IMR-90 (cell line): ENCODE measurements around the gene BRD1.

Source experiments
- BHLHE40 ChIP-seq: fragments of 150-350 bp; IDR thresholded peaks from 2 replicates; pipeline ENCODE4 v1.6.1; 2016; ENCODE audit warnings: mild to moderate bottlenecking, low read depth, low read length
- FOS ChIP-seq: fragments of 150-350 bp; IDR thresholded peaks from 2 replicates; pipeline ENCODE4 v1.6.1; 2016; ENCODE audit warnings: low read depth, low read length
- MAZ ChIP-seq: IDR thresholded peaks from 2 replicates; pipeline ENCODE4 v1.6.1; 2012; ENCODE audit warnings: low read depth, mild to moderate bottlenecking, low read length, improper control_type of control experiment, moderate library complexity, borderline replicate concordance
- NFE2L2 ChIP-seq: fragments of 150-350 bp; IDR thresholded peaks from 2 replicates; pipeline ENCODE4 v1.6.1; 2016; ENCODE audit warnings: low read depth, mild to moderate bottlenecking, low read length
- POLR2A ChIP-seq: IDR thresholded peaks from 2 replicates; pipeline ENCODE4 v1.6.1; 2012; ENCODE audit warnings: mild to moderate bottlenecking, low read depth, low read length
- RAD21 ChIP-seq: IDR thresholded peaks from 2 replicates; pipeline ENCODE4 v1.6.1; 2012; ENCODE audit warnings: low read length, improper control_type of control experiment
- RCOR1 ChIP-seq: IDR thresholded peaks from 2 replicates; pipeline ENCODE4 v1.6.1; 2012; ENCODE audit warnings: mild to moderate bottlenecking, low read length, improper control_type of control experiment; ENCODE audit not compliant: insufficient replicate concordance
- SMC3 ChIP-seq: fragments of 150-350 bp; IDR thresholded peaks from 2 replicates; pipeline ENCODE4 v1.6.1; 2016; ENCODE audit warnings: low read depth, mild to moderate bottlenecking, antibody characterized with exemption, low read length, moderate library complexity
- TF ChIP-seq, protein P1 (sequence below): conservative IDR thresholded peaks from 2 replicates; pipeline ENCODE4 v1.5.1; 2012; ENCODE audit warnings: mild to moderate bottlenecking, low read depth, low read length, improper control_type of control experiment
- TF ChIP-seq, protein P2 (sequence below): fragments of 150-350 bp; IDR thresholded peaks from 2 replicates; pipeline ENCODE4 v1.6.1; 2017; ENCODE audit warnings: mild to moderate bottlenecking, antibody characterized with exemption, low read length, low read depth

DNA sequence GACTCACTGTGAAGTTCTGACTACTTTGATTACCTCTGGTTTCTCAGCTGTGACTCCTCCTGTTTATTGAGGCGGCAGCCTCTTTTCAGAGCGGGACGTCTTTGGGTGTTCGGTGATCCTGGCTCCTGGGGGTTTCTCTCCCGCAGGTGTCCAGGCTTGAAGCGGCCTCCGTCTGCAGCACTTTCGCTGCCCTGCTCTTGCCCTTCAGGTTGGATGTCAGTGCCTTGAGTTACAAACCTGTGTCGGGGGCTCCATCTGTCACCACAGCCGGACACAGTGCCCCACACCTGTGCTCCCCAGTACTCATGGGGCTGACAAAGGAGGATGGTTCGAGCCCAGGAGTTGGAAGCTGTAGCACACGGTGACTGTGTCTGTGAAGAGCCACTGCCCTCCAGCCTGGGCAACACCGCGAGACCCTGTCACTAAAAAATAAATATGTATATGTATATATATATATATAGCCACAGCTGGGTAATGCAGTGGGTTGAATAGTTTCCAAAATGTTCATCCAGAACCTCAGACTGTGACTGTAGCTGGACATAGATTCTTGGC is 104.1 kb downstream of the BRD1 start:
- TF ChIP-seq POLR2A = no peak
- TF ChIP-seq, protein P1, sequence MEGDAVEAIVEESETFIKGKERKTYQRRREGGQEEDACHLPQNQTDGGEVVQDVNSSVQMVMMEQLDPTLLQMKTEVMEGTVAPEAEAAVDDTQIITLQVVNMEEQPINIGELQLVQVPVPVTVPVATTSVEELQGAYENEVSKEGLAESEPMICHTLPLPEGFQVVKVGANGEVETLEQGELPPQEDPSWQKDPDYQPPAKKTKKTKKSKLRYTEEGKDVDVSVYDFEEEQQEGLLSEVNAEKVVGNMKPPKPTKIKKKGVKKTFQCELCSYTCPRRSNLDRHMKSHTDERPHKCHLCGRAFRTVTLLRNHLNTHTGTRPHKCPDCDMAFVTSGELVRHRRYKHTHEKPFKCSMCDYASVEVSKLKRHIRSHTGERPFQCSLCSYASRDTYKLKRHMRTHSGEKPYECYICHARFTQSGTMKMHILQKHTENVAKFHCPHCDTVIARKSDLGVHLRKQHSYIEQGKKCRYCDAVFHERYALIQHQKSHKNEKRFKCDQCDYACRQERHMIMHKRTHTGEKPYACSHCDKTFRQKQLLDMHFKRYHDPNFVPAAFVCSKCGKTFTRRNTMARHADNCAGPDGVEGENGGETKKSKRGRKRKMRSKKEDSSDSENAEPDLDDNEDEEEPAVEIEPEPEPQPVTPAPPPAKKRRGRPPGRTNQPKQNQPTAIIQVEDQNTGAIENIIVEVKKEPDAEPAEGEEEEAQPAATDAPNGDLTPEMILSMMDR = no peak
- no peak for TF ChIP-seq SMC3
- TF ChIP-seq NFE2L2 = no peak
- TF ChIP-seq RCOR1 = no peak
- no peak for TF ChIP-seq FOS
- TF ChIP-seq, protein P2, sequence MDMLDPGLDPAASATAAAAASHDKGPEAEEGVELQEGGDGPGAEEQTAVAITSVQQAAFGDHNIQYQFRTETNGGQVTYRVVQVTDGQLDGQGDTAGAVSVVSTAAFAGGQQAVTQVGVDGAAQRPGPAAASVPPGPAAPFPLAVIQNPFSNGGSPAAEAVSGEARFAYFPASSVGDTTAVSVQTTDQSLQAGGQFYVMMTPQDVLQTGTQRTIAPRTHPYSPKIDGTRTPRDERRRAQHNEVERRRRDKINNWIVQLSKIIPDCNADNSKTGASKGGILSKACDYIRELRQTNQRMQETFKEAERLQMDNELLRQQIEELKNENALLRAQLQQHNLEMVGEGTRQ = no peak
- no peak for TF ChIP-seq RAD21
- no peak for TF ChIP-seq BHLHE40
- no peak for TF ChIP-seq MAZ
